Mucosa of descending colon (tissue), 3 donors: ENCODE results near the gene PPIL4. TPM values are rescaled to one million over a fixed set of nuclear protein-coding genes. Genes with fewer than 3 reads are reported as not detected.
A peak's percentile ranks its signal among the peaks of the same experiment; 100 is the strongest.

Experiments
- ATAC-seq: fragments of 200-7000 bp; cut with Tn5 transposase; one replicate; pipeline ENCODE4 v1.9.1; 2020; ENCODE audit warnings: mild to moderate bottlenecking, moderate library complexity
- DNase-seq, 3 donors: peaks; one replicate each; pipeline ENCODE4 v3.0.0-alpha.2; 2020
- H3K36me3 ChIP-seq: fragments of 200-600 bp; one replicate; pipeline ENCODE4 v1.8.0; 2021; ENCODE audit warnings: low read depth, mild to moderate bottlenecking
- H3K4me1 ChIP-seq: fragments of 200-600 bp; one replicate; pipeline ENCODE4 v1.8.0; 2021; ENCODE audit warnings: low read depth, mild to moderate bottlenecking
- H3K4me3 ChIP-seq: fragments of 200-600 bp; one replicate; pipeline ENCODE4 v1.8.0; 2021; ENCODE audit warnings: mild to moderate bottlenecking
- H3K9me3 ChIP-seq: fragments of 200-600 bp; one replicate; pipeline ENCODE4 v1.8.0; 2021; ENCODE audit warnings: mild to moderate bottlenecking
- CTCF ChIP-seq: fragments of 200-600 bp; IDR thresholded peaks from one replicate; pipeline ENCODE4 v1.8.0; 2022; ENCODE audit warnings: antibody characterized with exemption, mild to moderate bottlenecking
- intact Hi-C, 2 donors: fragments of 100-400 bp; cut with DNase I in 1 of 2; cut with micrococcal nuclease in 1 of 2; formaldehyde crosslinking; loops; one replicate each; pipeline versions ENCODE4 v1.11.0 to v1.11.1; 2022; cut with DNase I, micrococcal nuclease
- total RNA-seq, 3 donors: library from RNA; stranded (reverse); fragmentation: NEBNext Ultra II Directional in 2 of 3; extraction: Animal tissue kit (Norgen Biotek cat#: 25700) in 2 of 3; gene quantifications; one replicate each; pipeline versions ENCODE4 v1.2.1 to v1.2.4, GENCODE V29; 2021 to 2023
- donor health status: DM: no; HTN: no; CAD: no; lungs with moderate emphysema.
- donor health status: DM: no; HTN: no; CAD: no.
- donor health status: DM: no; HTN: yes; CAD: no.

The PPIL4 gene
- total RNA-seq, 3 donors from 2014 or later, result 16.4 to 25.6 (median 21.5) TPM

GRCh38 chr6:149565527-149566409 lies 19.9 kb upstream of the PPIL4 start, which contains the start of gene GINM1:
GINM1 (plus strand) TSS chr6:149566375; CDS start chr6:149566415, 40 bp downstream.
- Histone ChIP-seq H3K9me3 (no peaks in the 10 kb centered on the region), H3K36me3 (no peaks in the 10 kb centered on the region), H3K4me3 (peak within 1 kb of the TSS; percentile 94), H3K4me1 (peaks cover 9% of the 10 kb centered on the region)
- DNase-seq (peak; percentile 96 to 99 (median 97)), ATAC-seq (peak; percentile 93)
- peak; percentile 64 for TF ChIP-seq CTCF
- intact Hi-C loops, result no loop called here

GRCh38 chr6:149563928-149564325 lies 18.1 kb upstream of the PPIL4 start:
- TF ChIP-seq CTCF, result no peak
- H3K4me1 ChIP-seq, result peaks cover 9% of the 10 kb centered on the region
- ATAC-seq (no peak), DNase-seq (no peak)
- no peaks in the 10 kb centered on the region for H3K9me3 ChIP-seq
- no peaks in the 10 kb centered on the region for H3K36me3 ChIP-seq
- intact Hi-C loops, result no loop called here
- H3K4me3 ChIP-seq, result no peak overlapping the region

GRCh38 chr6:149563203-149563927 lies 17.5 kb upstream of the PPIL4 start:
- no peak for TF ChIP-seq CTCF
- Histone ChIP-seq H3K4me1 (peaks cover 9% of the 10 kb centered on the region), H3K4me3 (no peak overlapping the region), H3K36me3 (no peaks in the 10 kb centered on the region), H3K9me3 (no peaks in the 10 kb centered on the region)
- DNase-seq (no peak), ATAC-seq (no peak)
- intact Hi-C loops, result no loop called here

- Histone ChIP-seq H3K4me1 (no peaks in the 10 kb centered on the region), H3K9me3 (no peaks in the 10 kb centered on the region), H3K36me3 (no peaks in the 10 kb centered on the region), H3K4me3 (no peak overlapping the region)
- no peak for TF ChIP-seq CTCF
- ATAC-seq, result peak; percentile 42
- DNase-seq, result peak in 1 of 3 donors; percentile 19
- intact Hi-C loops, result no loop called here
Measured at GRCh38 chr6:149560736-149561135, 14.9 kb upstream of the PPIL4 start.

- H3K4me3 ChIP-seq, result no peak overlapping the region
- intact Hi-C loops, result no loop called here
- DNase-seq (no peak), ATAC-seq (no peak)
- no peaks in the 10 kb centered on the region for H3K36me3 ChIP-seq
- no peak for TF ChIP-seq CTCF
- H3K9me3 ChIP-seq, result no peaks in the 10 kb centered on the region
- no peaks in the 10 kb centered on the region for H3K4me1 ChIP-seq
Measured at GRCh38 chr6:149559389-149559788, 13.5 kb upstream of the PPIL4 start.
